ENCODE data around the gene PCED1A. TPM values are rescaled to one million over a fixed set of nuclear protein-coding genes. Genes with fewer than 3 reads are reported as not detected.

PCED1A gene
- total RNA-seq, 3 donors from 2014 or later: 23.4 to 38.0 (median 36.6) TPM

DNA sequence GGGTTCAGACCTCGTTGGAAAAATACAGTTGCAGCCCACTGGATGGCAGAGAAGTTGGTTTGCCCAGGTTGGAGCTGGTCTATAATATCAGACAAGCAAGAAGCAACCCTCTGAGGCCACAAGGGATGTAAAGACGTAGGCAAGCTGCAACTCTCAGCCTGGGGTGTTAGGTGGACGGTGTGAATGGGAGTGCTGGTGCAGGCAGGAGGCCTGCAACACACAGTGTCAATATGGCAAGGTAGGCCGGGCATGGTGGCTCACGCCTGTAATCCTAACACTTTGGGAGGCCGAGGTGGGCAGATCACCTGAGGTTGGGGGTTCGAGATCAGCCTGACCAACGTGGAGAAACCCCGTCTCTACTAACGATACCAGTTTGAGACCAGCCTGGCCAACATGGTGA lies 10.6 kb upstream of the PCED1A start:
- TF ChIP-seq POLR2A (IDR thresholded peaks at IDR 0.05): no peak
- TF ChIP-seq, protein P1, sequence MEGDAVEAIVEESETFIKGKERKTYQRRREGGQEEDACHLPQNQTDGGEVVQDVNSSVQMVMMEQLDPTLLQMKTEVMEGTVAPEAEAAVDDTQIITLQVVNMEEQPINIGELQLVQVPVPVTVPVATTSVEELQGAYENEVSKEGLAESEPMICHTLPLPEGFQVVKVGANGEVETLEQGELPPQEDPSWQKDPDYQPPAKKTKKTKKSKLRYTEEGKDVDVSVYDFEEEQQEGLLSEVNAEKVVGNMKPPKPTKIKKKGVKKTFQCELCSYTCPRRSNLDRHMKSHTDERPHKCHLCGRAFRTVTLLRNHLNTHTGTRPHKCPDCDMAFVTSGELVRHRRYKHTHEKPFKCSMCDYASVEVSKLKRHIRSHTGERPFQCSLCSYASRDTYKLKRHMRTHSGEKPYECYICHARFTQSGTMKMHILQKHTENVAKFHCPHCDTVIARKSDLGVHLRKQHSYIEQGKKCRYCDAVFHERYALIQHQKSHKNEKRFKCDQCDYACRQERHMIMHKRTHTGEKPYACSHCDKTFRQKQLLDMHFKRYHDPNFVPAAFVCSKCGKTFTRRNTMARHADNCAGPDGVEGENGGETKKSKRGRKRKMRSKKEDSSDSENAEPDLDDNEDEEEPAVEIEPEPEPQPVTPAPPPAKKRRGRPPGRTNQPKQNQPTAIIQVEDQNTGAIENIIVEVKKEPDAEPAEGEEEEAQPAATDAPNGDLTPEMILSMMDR (IDR thresholded peaks at IDR 0.05): no peak
- no peak for TF ChIP-seq POLR2AphosphoS5 (IDR thresholded peaks at IDR 0.05)
- H3K27ac ChIP-seq: no peak overlapping the region
- no peaks in the 10 kb centered on the region for H3K4me1 ChIP-seq
- no peaks in the 10 kb centered on the region for H3K36me3 ChIP-seq
- no peak overlapping the region for H3K4me3 ChIP-seq
- H3K27me3 ChIP-seq: no peaks in the 10 kb centered on the region
- intact Hi-C loops (cut with DNase I; ENCODE audit: low total_unique reads): no loop called here
- no peak for DNase-seq (ENCODE audit: low spot score in 2 of 2)
- H3K9me3 ChIP-seq: no peaks in the 10 kb centered on the region

DNA sequence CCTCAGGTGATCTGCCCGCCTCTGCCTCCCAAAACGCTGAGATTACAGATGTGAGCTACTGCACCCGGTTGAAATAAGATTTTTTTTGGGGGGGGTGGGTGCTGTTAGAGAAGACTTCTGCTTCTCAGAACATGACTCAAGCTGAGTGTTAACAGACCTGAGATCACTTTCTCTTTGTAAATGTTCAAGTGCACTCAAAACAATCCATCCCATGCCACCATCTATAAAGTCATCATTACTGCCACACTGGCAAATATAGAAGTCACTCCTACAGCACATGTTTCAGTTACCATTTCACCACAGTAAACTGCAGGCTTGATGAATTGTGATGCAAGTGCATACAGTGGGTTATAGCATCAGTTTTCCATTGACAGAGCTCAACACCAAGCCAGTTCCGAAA lies 9.1 kb upstream of the PCED1A start:
- no peaks in the 10 kb centered on the region for H3K9me3 ChIP-seq
- no peaks in the 10 kb centered on the region for H3K4me1 ChIP-seq
- H3K36me3 ChIP-seq: no peaks in the 10 kb centered on the region
- H3K27ac ChIP-seq: no peak overlapping the region
- H3K27me3 ChIP-seq: no peaks in the 10 kb centered on the region
- no peak overlapping the region for H3K4me3 ChIP-seq
- TF ChIP-seq, protein P1 (IDR thresholded peaks at IDR 0.05): no peak
- no peak for TF ChIP-seq POLR2AphosphoS5 (IDR thresholded peaks at IDR 0.05)
- no peak for TF ChIP-seq POLR2A (IDR thresholded peaks at IDR 0.05)
- intact Hi-C loops (cut with DNase I; ENCODE audit: low total_unique reads): no loop called here
- no peak for DNase-seq (ENCODE audit: low spot score in 2 of 2)

DNA sequence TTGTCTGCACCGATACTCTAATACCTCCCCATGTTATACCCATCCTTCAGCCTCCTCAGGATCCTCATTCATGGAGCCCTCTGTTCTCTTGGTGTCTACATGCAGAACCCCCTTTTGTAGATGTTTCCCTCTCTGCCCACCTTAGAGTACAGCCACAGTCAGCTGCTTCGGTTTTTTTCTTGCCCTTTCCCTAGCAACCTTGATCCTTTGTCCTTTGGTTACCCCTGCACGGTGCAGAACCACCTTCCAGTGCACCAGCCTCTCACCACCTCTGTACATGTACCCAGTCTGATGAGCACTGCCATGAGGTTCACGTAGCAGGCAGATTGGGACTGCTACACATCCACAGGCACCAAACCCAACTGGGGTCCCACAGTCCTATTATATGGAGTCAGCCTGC lies 7.3 kb upstream of the PCED1A start:
- no peak overlapping the region for H3K27ac ChIP-seq
- no peaks in the 10 kb centered on the region for H3K27me3 ChIP-seq
- no peaks in the 10 kb centered on the region for H3K9me3 ChIP-seq
- no peaks in the 10 kb centered on the region for H3K4me1 ChIP-seq
- TF ChIP-seq POLR2A (IDR thresholded peaks at IDR 0.05) (no peak), POLR2AphosphoS5 (IDR thresholded peaks at IDR 0.05) (no peak)
- TF ChIP-seq, protein P1 (IDR thresholded peaks at IDR 0.05): no peak
- intact Hi-C loops (cut with DNase I; ENCODE audit: low total_unique reads): no loop called here
- H3K36me3 ChIP-seq: no peaks in the 10 kb centered on the region
- H3K4me3 ChIP-seq: no peak overlapping the region
- no peak for DNase-seq (ENCODE audit: low spot score in 2 of 2)

DNA sequence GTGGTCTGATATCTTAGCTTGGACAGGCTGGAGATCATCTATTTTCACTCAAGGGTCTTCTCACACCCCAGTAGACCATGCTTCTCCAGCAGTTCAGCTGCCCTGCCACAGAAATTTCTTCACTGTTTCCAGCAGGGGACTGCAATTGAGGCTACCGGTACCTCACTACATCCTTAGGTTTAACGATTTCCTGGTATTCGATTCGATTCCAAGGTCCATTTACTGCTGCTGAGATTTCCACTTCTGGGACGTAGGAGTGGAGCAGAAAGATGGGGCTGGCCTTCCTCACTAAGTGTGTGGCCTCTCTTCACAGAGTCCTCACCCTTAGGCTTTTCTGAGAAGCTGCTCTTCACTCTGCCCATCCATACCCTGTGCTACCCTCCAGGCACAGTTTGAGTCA lies 6.2 kb upstream of the PCED1A start:
- intact Hi-C loops (cut with DNase I; ENCODE audit: low total_unique reads): no loop called here

DNA sequence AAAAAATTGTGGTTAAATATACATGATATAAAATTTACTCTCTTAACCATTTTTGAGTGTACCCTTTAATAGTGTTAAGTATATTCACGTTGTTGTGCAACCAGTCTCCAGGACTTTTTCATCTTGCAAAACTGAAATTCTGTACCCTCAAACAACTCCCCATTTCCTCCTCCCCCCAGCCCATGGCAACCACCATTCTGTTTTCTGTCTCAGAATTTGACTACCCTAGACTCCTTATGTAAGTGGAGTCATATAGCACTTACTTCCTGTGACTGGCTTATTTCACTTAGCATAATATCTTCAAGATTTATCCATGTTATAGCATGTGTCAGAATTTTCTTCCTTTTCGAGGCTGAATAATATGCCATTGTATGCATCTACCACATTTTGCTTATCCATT lies 5.2 kb upstream of the PCED1A start:
- Histone ChIP-seq H3K27me3 (no peaks in the 10 kb centered on the region), H3K9me3 (no peaks in the 10 kb centered on the region), H3K27ac (no peak overlapping the region), H3K4me3 (no peak overlapping the region), H3K36me3 (no peaks in the 10 kb centered on the region), H3K4me1 (no peaks in the 10 kb centered on the region)
- no peak for DNase-seq (ENCODE audit: low spot score in 2 of 2)
- intact Hi-C loops (cut with DNase I; ENCODE audit: low total_unique reads): no loop called here
- TF ChIP-seq POLR2A (IDR thresholded peaks at IDR 0.05) (no peak), POLR2AphosphoS5 (IDR thresholded peaks at IDR 0.05) (no peak)
- TF ChIP-seq, protein P1 (IDR thresholded peaks at IDR 0.05): no peak

More for the DNA sequence above, 6.2 kb upstream of the PCED1A start:
- no peaks in the 10 kb centered on the region for H3K27me3 ChIP-seq
- H3K4me1 ChIP-seq: no peaks in the 10 kb centered on the region
- H3K4me3 ChIP-seq: no peak overlapping the region
- H3K36me3 ChIP-seq: no peaks in the 10 kb centered on the region
- no peak overlapping the region for H3K27ac ChIP-seq
- no peaks in the 10 kb centered on the region for H3K9me3 ChIP-seq
- TF ChIP-seq POLR2AphosphoS5 (IDR thresholded peaks at IDR 0.05) (no peak), POLR2A (IDR thresholded peaks at IDR 0.05) (no peak)
- TF ChIP-seq, protein P1 (IDR thresholded peaks at IDR 0.05): no peak
- DNase-seq (ENCODE audit: low spot score in 2 of 2): no peak

All from breast epithelium (tissue), 4 donors.